ENCODE measurements around the gene RGP1. TPM values are rescaled to one million over a fixed set of nuclear protein-coding genes. Genes with fewer than 3 reads are reported as not detected.

RGP1 gene
- total and polyA plus RNA-seq, 9 of the 15 experiments (the other 6 are each of a cell fraction or from before 2014, with no cell fraction given), result 0.42 to 13.8 (median 6.7) TPM

- H3K27ac ChIP-seq (ENCODE audit: extremely low read depth, low read depth, low read length), result peak overlapping the region; percentile 48; the same call in 1 of the 3 replicates
- CTCF ChIA-PET (ENCODE audit: low intra/inter-chr PET ratio), result no interaction called here
- TF ChIP-seq MECOM (CRISPR knock-in tag; IDR thresholded peaks at IDR 0.05) (no peak), VEZF1 (CRISPR knock-in tag; IDR thresholded peaks at IDR 0.05) (no peak), ZNF445 (CRISPR knock-in tag; IDR thresholded peaks at IDR 0.05; ENCODE audit: low read depth) (no peak), AFF1 (IDR thresholded peaks at IDR 0.05; ENCODE audit: low read depth in 1 of 2, partially characterized antibody in 2 of 2) (no peak), NUFIP1 (IDR thresholded peaks at IDR 0.05; ENCODE audit: partially characterized antibody) (no peak), ZNF282 (CRISPR knock-in tag; IDR thresholded peaks at IDR 0.05) (no peak), ZNF318 (IDR thresholded peaks at IDR 0.05; ENCODE audit: borderline replicate concordance in 1 of 2, low read depth in 1 of 2) (no peak), SIN3B (IDR thresholded peaks at IDR 0.05; ENCODE audit: low read depth) (no peak), KAT8 (IDR thresholded peaks at IDR 0.05; ENCODE audit: low read depth) (no peak)
Observed at GRCh38 chr9:35771075-35771433, 22.0 kb downstream of the RGP1 start.

More at GRCh38 chr9:35771075-35771433, 22.0 kb downstream of the RGP1 start:
- Histone ChIP-seq H3K9me3 (replicated peaks; ENCODE audit: control insufficient read depth, insufficient read depth, low read depth, low read length) (no peaks in the 10 kb centered on the region), H3K9ac (ENCODE audit: insufficient read depth in 1 of 2, low read depth in 2 of 2, low read length in 2 of 2) (no peak overlapping the region), H3K4me2 (ENCODE audit: insufficient read depth, low read length) (no peak overlapping the region), H3K4me1 (replicated peaks in 1 of 2; ENCODE audit: control insufficient read depth in 2 of 2, insufficient read depth in 2 of 2, low read length in 2 of 2) (peaks cover 6 to 20% of the 10 kb centered on the region in 2 experiments; a peak in 4 of 5 replicates), H3K4me3 (no peak overlapping the region), H3K36me3 (ENCODE audit: control insufficient read depth, insufficient read depth, low read length) (0 out of 3 replicates have a peak, but pooled peaks cover 4% of the 10 kb centered on the region), H3K9me1 (ENCODE audit: control insufficient read depth, insufficient read depth, low read length) (no peaks in the 10 kb centered on the region), H3K79me2 (ENCODE audit: control insufficient read depth, insufficient read depth, low read length) (peaks cover 14% of the 10 kb centered on the region), H3K27me3 (ENCODE audit: control insufficient read depth in 2 of 2, insufficient read depth in 2 of 2, low read length in 2 of 2) (no peaks in the 10 kb centered on the region), H2AFZ (ENCODE audit: low read depth, low read length) (no peak overlapping the region), H4K20me1 (replicated peaks; ENCODE audit: control insufficient read depth, insufficient read depth, low read length) (no peaks in the 10 kb centered on the region)
- in situ Hi-C loops (cut with MboI), result no loop called here
- DNase-seq (ENCODE audit: extremely low read depth in 1 of 4, low spot score in 3 of 4) (no peak), ATAC-seq (peak; percentile 34; the same call in 1 of the 3 replicates), FAIRE-seq (no peak)
- 21% methylated on average over 4 of the region's 4 CpGs for WGBS (ENCODE audit: insufficient coverage, low coverage, missing lambda C conversion rate)
- intact Hi-C loops (cut with micrococcal nuclease), result no loop called here
- POLR2A ChIA-PET, result interaction anchor here (0.6 to 1.8 kb wide), 5 partner anchors 11 to 353 kb away, joined by 3 to 5 read pairs (median 3); partner anchors contain the start of genes GBA2 and RGP1
- BruUV-seq (replicated peaks), result no TSS peak
